ENCODE measurements around the gene CPLX3. TPM values are rescaled to one million over a fixed set of nuclear protein-coding genes. Genes with fewer than 3 reads are reported as not detected.

Gene CPLX3
- total and polyA plus RNA-seq, 10 of the 15 experiments (the other 5 are each of a cell fraction or from before 2014, with no cell fraction given) = 0.02 to 0.04 TPM; not detected in 8

- TF ChIP-seq TCF3 (IDR thresholded peaks at IDR 0.05; ENCODE audit: borderline replicate concordance, insufficient read depth, low read depth, low read length) (0 out of 2 replicates have a peak, but pooled peaks have one; percentile 56), REST (IDR thresholded peaks at IDR 0.05; ENCODE audit: low read depth, low read length) (no peak), BCLAF1 (IDR thresholded peaks at IDR 0.05) (no peak), POLR2AphosphoS5 (IDR thresholded peaks at IDR 0.05; ENCODE audit: low read length) (no peak; the same call in 1 of the 2 replicates), TBL1XR1 (IDR thresholded peaks at IDR 0.05; ENCODE audit: low read depth, low read length) (no peak), MTA3 (IDR thresholded peaks at IDR 0.05; ENCODE audit: borderline replicate concordance, low read length) (no peak; the same call in 1 of the 2 replicates), USF2 (IDR thresholded peaks at IDR 0.05; ENCODE audit: borderline replicate concordance, low read depth, low read length) (no peak), PRDM15 (CRISPR knock-in tag; IDR thresholded peaks at IDR 0.05) (no peak), CBX3 (IDR thresholded peaks at IDR 0.05; ENCODE audit: borderline replicate concordance, low read depth) (no peak), ZNF687 (IDR thresholded peaks at IDR 0.05) (peak; percentile 93), EGR1 (IDR thresholded peaks at IDR 0.05; ENCODE audit: borderline replicate concordance in 1 of 2, low read depth in 2 of 2, low read length in 2 of 2) (no peak), ZNF622 (IDR thresholded peaks at IDR 0.05) (no peak), IKZF2 (IDR thresholded peaks at IDR 0.05) (peak; percentile 60 to 64; a peak in 2 of 4 replicates)
Measured at GRCh38 chr15:74799856-74800558, 26.4 kb upstream of the CPLX3 start (continued).

Data from GM12878 (cell line).